Choroid plexus epithelial cell (primary cell): ENCODE data around the gene ITPKB.
"Not testable (repeated sequence)": the region's sequence is repeated elsewhere in the genome, so short reads cannot be mapped to it uniquely, and the experiment has no call there.

Experiments used
- DNase-seq: peaks from one replicate; pipeline ENCODE4 v3.0.0-alpha.2; 2010; ENCODE audit warnings: low read depth
- H3K4me3 ChIP-seq: 2 replicates; pipeline ENCODE4 v1.5.1; 2011; ENCODE audit warnings: low read depth, mild to moderate bottlenecking, control low read depth, low read length, moderate library complexity
- TF ChIP-seq, protein P1 (sequence below): conservative IDR thresholded peaks from 2 replicates; pipeline ENCODE4 v1.5.1; 2011; ENCODE audit warnings: low read depth, mild to moderate bottlenecking, control low read depth, inconsistent platforms, low read length, moderate library complexity

The ITPKB gene

DNA sequence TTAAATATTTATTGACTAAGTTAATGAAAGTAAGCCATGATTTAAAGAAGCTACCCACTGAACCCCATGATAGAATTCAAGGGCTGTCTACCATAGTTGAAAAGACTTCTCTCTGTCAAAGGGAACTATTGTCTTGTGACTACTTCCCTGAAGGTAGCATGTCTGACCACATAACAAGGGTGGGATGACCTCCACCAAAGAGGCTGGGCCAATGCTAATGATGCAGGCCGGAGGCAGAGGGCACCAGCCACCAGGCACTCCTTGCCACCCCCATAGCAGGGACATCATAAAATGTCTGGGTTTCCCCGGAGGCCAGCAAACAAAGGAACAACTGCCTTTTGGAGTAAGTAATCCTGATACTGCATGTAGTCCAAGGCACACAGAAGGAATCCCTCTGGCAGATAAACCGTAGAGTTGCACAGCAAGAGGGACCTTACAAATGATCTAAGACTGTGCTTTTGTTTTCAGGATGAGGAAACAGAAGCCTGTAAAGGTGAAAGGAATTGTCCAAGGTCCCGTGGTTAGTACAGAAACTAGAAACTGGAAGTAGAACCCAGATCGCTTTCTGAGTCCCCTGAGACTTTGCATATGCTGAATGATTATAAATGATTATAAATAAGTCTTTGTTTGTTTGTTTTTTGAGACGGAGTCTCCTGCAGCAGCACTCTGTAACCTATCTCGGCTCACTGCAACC lies 33.5 kb upstream of the ITPKB start:
- TF ChIP-seq, protein P1, sequence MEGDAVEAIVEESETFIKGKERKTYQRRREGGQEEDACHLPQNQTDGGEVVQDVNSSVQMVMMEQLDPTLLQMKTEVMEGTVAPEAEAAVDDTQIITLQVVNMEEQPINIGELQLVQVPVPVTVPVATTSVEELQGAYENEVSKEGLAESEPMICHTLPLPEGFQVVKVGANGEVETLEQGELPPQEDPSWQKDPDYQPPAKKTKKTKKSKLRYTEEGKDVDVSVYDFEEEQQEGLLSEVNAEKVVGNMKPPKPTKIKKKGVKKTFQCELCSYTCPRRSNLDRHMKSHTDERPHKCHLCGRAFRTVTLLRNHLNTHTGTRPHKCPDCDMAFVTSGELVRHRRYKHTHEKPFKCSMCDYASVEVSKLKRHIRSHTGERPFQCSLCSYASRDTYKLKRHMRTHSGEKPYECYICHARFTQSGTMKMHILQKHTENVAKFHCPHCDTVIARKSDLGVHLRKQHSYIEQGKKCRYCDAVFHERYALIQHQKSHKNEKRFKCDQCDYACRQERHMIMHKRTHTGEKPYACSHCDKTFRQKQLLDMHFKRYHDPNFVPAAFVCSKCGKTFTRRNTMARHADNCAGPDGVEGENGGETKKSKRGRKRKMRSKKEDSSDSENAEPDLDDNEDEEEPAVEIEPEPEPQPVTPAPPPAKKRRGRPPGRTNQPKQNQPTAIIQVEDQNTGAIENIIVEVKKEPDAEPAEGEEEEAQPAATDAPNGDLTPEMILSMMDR = no peak
- DNase-seq = no peak
- H3K4me3 ChIP-seq = no peak overlapping the region

GRCh38 chr1:226767170-226767569 lies 28.1 kb upstream of the ITPKB start:
- H3K4me3 ChIP-seq, DNase-seq: not testable (repeated sequence)

- no peak for DNase-seq
- no peak overlapping the region for H3K4me3 ChIP-seq
- TF ChIP-seq, protein P1 = no peak
These were observed 27.5 kb upstream of the ITPKB start for GRCh38 chr1:226766565-226766964.

GRCh38 chr1:226764533-226764932 lies 25.5 kb upstream of the ITPKB start:
- H3K4me3 ChIP-seq = no peak overlapping the region
- DNase-seq = no peak
- TF ChIP-seq, protein P1 = no peak

DNA sequence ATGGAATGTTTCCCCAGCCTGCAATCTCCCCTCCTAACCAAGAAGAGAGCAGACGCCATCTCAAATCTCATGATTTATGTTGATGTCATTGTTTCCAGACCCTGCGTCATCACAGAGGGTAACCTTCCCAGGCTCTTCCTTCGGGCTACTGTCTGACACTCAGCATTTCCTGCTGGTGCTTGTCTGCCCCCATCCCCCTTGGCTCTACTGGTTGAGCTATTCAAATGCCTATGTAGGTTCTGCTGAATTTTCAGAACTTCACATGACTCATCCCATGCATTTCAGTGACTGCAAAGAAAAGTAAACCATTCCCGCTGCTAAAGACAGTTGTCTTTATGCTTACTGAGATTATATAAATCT lies 24.8 kb upstream of the ITPKB start:
- TF ChIP-seq, protein P1 = no peak
- no peak overlapping the region for H3K4me3 ChIP-seq
- DNase-seq = peak; percentile 86

DNA sequence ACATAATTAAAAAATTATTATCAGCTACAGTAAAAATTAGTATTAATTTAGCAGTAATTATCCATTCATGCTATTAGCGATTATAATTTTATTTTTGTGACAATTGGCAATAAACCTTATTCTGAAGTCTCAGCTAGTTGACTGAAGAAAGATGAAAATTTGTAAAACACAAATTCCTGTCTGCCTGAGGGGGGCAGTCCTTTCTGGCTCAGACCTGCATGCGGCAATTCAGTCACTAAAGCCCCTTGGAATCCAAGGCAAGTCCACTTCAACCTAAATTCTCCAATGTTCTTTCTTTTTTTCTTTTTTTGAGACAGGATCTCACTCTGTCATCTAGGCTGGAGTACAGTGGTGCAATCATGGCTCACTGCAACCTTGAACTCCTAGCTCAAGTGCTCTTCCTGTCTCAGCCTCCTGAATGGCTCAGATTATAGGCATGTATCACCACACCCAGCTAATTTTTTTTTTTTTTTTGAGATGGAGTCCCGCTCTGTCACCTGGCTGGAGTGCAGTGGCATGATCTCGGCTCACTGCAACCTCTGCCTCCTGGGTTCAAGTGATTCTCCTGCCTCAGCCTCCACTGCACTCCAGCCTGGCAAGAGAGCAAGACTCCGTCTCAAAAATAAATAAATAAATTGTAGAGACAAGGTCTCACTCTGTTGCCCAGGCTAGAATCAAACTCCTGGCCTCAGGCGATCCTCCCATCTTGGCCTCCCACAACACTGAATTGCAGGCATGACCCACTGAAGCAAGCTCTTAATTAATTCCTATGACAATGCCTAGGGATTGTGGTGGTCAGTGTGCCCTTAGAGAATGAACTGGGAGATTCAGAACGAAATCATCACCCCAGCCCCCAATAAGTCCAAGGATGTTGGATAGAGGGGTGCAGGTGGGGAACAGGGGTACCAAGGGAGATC lies 24.2 kb upstream of the ITPKB start:
- TF ChIP-seq, protein P1 = no peak
- DNase-seq = no peak

GRCh38 chr1:226762055-226762454 lies 23.0 kb upstream of the ITPKB start:
- DNase-seq = no peak
- H3K4me3 ChIP-seq = no peak overlapping the region
- TF ChIP-seq, protein P1 = no peak

More for the DNA sequence above, 24.2 kb upstream of the ITPKB start:
- H3K4me3 ChIP-seq = no peak overlapping the region
